A549 (cell line): ENCODE data around the gene KCNIP4. TPM values are rescaled to one million over a fixed set of nuclear protein-coding genes. Genes with fewer than 3 reads are reported as not detected.
A peak's percentile ranks its signal among the peaks of the same experiment; 100 is the strongest.

Experiments
- ATAC-seq, 2 experiments: fragments of 200-7000 bp in 1 of 2; fragments of >200 bp in 1 of 2; cut with Nextera tagmentation in 1 of 2; cut with Tn5 transposase in 1 of 2; 3 replicates each; pipeline versions ENCODE4 v1.8.0 to v1.9.1; 2018 to 2020; ENCODE audit warnings: mild to moderate bottlenecking in 1 of 2, moderate library complexity in 1 of 2
- CTCF ChIA-PET: fragments of 300-600 bp; sonication (Branson Sonifier 250); formaldehyde crosslinking; extraction: SDS; loops from one replicate; lab custom pipeline; 2021; ENCODE audit warnings: antibody characterized with exemption, inconsistent platforms; lab: Yijun Ruan, JAX
- POLR2A ChIA-PET: fragments of 350-600 bp; formaldehyde crosslinking; extraction: SDS; loops from one replicate; lab custom pipeline; 2021; ENCODE audit warnings: antibody characterized with exemption, inconsistent platforms; lab: Yijun Ruan, JAX
- DNase-seq, 2 experiments: peaks; one replicate each; pipeline versions ENCODE4 v3.0.0 to v3.0.0-alpha.2; 2011 to 2016; ENCODE audit warnings: low read depth in 1 of 2, low spot score in 1 of 2
- FAIRE-seq: peaks from 2 replicates; lab custom pipeline; 2011; peaks lifted over from hg19 to GRCh38; lab: Jason Lieb, UNC
- H3K27ac ChIP-seq, 2 experiments: fragments of >200 bp; sonication (Bioruptor Twin); formaldehyde crosslinking; 3 replicates each; pipeline ENCODE4 v1.5.1; 2016 to 2017
- H3K4me1 ChIP-seq: fragments of >200 bp; sonication (Bioruptor Twin); formaldehyde crosslinking; 3 replicates; pipeline ENCODE4 v1.6.1; 2016
- H3K4me2 ChIP-seq: fragments of >200 bp; sonication (Bioruptor Twin); formaldehyde crosslinking; 3 replicates; pipeline ENCODE4 v1.6.1; 2016
- H3K4me3 ChIP-seq: fragments of >200 bp; sonication (Bioruptor Twin); formaldehyde crosslinking; 3 replicates; pipeline ENCODE4 v1.5.1; 2016
- H3K9me3 ChIP-seq: fragments of >200 bp; sonication (Bioruptor Twin); formaldehyde crosslinking; 3 replicates; pipeline ENCODE4 v1.6.1; 2016
- BCL3 ChIP-seq: fragments of >200 bp; sonication (Bioruptor Twin); formaldehyde crosslinking; IDR thresholded peaks from 3 replicates; pipeline ENCODE4 v1.6.1; 2016
- BHLHE40 ChIP-seq: IDR thresholded peaks from 2 replicates; pipeline ENCODE4 v1.6.1; 2012; ENCODE audit warnings: low read depth, low read length, inconsistent platforms
- CBX8 ChIP-seq: fragments of 200-600 bp; sonication (generic); IDR thresholded peaks from 2 replicates; pipeline ENCODE4 v1.6.1; 2016
- EP300 ChIP-seq, 2 experiments: fragments of >200 bp; sonication (Bioruptor Twin); formaldehyde crosslinking; IDR thresholded peaks; 2 replicates in 1 of 2; 3 replicates in 1 of 2; pipeline ENCODE4 v1.6.1; 2016 to 2017
- FOSL2 ChIP-seq, 2 experiments: fragments of 450-650 bp in 1 of 2; fragments of >200 bp in 1 of 2; sonication (Bioruptor Twin) in 1 of 2; formaldehyde crosslinking; IDR thresholded peaks; 2 replicates each; pipeline versions ENCODE4 v1.5.0 to v1.6.1; 2016 to 2020; ENCODE audit warnings: mild to moderate bottlenecking in 1 of 2, moderate library complexity in 1 of 2
- FOXS1 ChIP-seq: fragments of 250-450 bp; sonication (Bioruptor Pico); IDR thresholded peaks from 2 replicates; pipeline ENCODE4 v1.5.0; 2020; ENCODE audit warnings: mild to moderate bottlenecking, moderate library complexity
- GATA3 ChIP-seq: IDR thresholded peaks from 2 replicates; pipeline ENCODE4 v1.6.1; 2012; ENCODE audit warnings: borderline replicate concordance
- HDAC2 ChIP-seq: fragments of 200-600 bp; sonication (generic); IDR thresholded peaks from 2 replicates; pipeline ENCODE4 v1.6.1; 2016
- HES2 ChIP-seq: fragments of >200 bp; sonication (Bioruptor Twin); formaldehyde crosslinking; IDR thresholded peaks from 2 replicates; pipeline ENCODE4 v1.6.1; 2016
- HEYL ChIP-seq: fragments of 250-450 bp; sonication (Bioruptor Pico); IDR thresholded peaks from 2 replicates; pipeline ENCODE4 v1.8.0; 2021; ENCODE audit warnings: mild to moderate bottlenecking, moderate library complexity
- HOXB13 ChIP-seq: fragments of 250-450 bp; sonication (Bioruptor Pico); IDR thresholded peaks from 2 replicates; pipeline ENCODE4 v1.5.0; 2020; ENCODE audit warnings: low read depth, mild to moderate bottlenecking, moderate library complexity
- HOXB5 ChIP-seq: fragments of 250-450 bp; sonication (Bioruptor Pico); IDR thresholded peaks from 2 replicates; pipeline ENCODE4 v1.5.0; 2020; ENCODE audit warnings: mild to moderate bottlenecking, moderate library complexity
- JUNB ChIP-seq: fragments of >200 bp; sonication (Bioruptor Twin); formaldehyde crosslinking; IDR thresholded peaks from 2 replicates; pipeline ENCODE4 v1.6.1; 2016
- MAFK ChIP-seq: fragments of 450-650 bp; IDR thresholded peaks from 2 replicates; pipeline ENCODE4 v1.6.1; 2014; ENCODE audit not compliant: partially characterized antibody
- MAX ChIP-seq: IDR thresholded peaks from 2 replicates; pipeline ENCODE4 v1.6.1; 2012
- MAZ ChIP-seq: fragments of 150-350 bp; IDR thresholded peaks from 2 replicates; pipeline ENCODE4 v1.6.1; 2014; ENCODE audit warnings: antibody characterized with exemption, low read depth, low read length, borderline replicate concordance
- MYC ChIP-seq: IDR thresholded peaks from 2 replicates; pipeline ENCODE4 v1.6.1; 2012; ENCODE audit warnings: mild to moderate bottlenecking, inconsistent platforms, low read length, improper control_type of control experiment, borderline replicate concordance
- NR3C1 ChIP-seq: fragments of >200 bp; sonication (Bioruptor Twin); formaldehyde crosslinking; IDR thresholded peaks from 3 replicates; pipeline ENCODE4 v1.6.1; 2017
- RCOR1 ChIP-seq: fragments of 150-350 bp; IDR thresholded peaks from 2 replicates; pipeline ENCODE4 v1.6.1; 2014; ENCODE audit warnings: antibody characterized with exemption, low read length, low read depth
- RFX5 ChIP-seq: fragments of 450-650 bp; IDR thresholded peaks from 2 replicates; pipeline ENCODE4 v1.7.1; 2014; ENCODE audit warnings: antibody characterized with exemption, mild to moderate bottlenecking, moderate library complexity
- RNF2 ChIP-seq: fragments of 200-600 bp; sonication (generic); IDR thresholded peaks from 2 replicates; pipeline ENCODE4 v1.6.1; 2016; ENCODE audit warnings: low read depth, mild to moderate bottlenecking, antibody characterized with exemption, moderate library complexity, borderline replicate concordance
- ZC3H11A ChIP-seq: fragments of 450-650 bp; IDR thresholded peaks from 2 replicates; pipeline ENCODE4 v1.6.1; 2014; ENCODE audit warnings: antibody characterized with exemption, mild to moderate bottlenecking
- ZFP36 ChIP-seq: fragments of 450-650 bp; IDR thresholded peaks from 2 replicates; pipeline ENCODE4 v1.6.1; 2014; ENCODE audit warnings: borderline replicate concordance; ENCODE audit not compliant: partially characterized antibody
- WGBS: methylation state at CpG from one replicate; pipeline ENCODE4 v1.1.6; 2017; ENCODE audit errors: missing lambda C conversion rate; 5-methylcytosine and 5-hydroxymethylcytosine counted together
- polyA plus RNA-seq, 4 experiments: library from polyadenylated mRNA; depleted of rRNA in 3 of 4; stranded (reverse); fragments of >200 nt; fragmentation: RNase III in 1 of 4; extraction: RNeasy Plus Mini Kit Qiagen cat#74134 plus additional on column Dnase treatment in 1 of 4; gene quantifications; 2 replicates in 3 of 4; 3 replicates in 1 of 4; pipeline ENCODE4 v1.2.3, GENCODE V29; 2011 to 2017
- TF ChIP-seq, protein P1 (sequence below): IDR thresholded peaks from 2 replicates; pipeline ENCODE4 v1.6.1; 2012; ENCODE audit warnings: low read depth, borderline replicate concordance
- TF ChIP-seq, protein P2 (sequence below): fragments of 250-450 bp; sonication (Bioruptor Pico); IDR thresholded peaks from 2 replicates; pipeline ENCODE4 v1.5.0; 2021; ENCODE audit warnings: mild to moderate bottlenecking, moderate library complexity, borderline replicate concordance

The KCNIP4 gene
- polyA plus RNA-seq, 2 of the 4 experiments (the other 2 are of a cell fraction): not detected

DNA sequence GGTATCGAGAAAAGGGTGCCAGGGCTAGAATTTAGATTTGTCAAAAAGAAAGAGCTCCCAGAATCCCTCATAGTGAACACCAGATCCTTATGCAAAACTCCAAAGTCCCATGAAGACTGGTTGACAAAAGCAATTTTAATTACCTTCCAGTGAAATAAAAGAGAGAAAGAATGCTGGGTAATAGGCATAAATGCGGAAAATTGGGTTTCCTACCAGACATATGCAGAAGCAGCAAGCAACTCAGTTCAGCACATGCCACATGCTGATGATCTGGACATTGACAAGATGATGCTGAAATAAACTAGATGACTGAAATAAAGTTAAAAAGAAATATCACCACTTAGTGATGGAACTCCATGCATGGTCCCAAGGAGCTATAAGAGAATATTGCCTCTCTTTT lies 83.9 kb downstream of the KCNIP4 start:
- Histone ChIP-seq H3K4me1 (no peaks in the 10 kb centered on the region), H3K9me3 (no peaks in the 10 kb centered on the region), H3K4me2 (no peak overlapping the region), H3K4me3 (no peak overlapping the region), H3K27ac (no peak overlapping the region)
- FAIRE-seq (no peak), DNase-seq (no peak), ATAC-seq (no peak)
- WGBS: 33% methylated on average over 2 of the region's 2 CpGs
- TF ChIP-seq RNF2 (no peak), RFX5 (no peak), RCOR1 (no peak), ZC3H11A (no peak), NR3C1 (no peak), MAZ (no peak), BHLHE40 (no peak), HOXB5 (CRISPR knock-in tag) (no peak), HDAC2 (no peak), BCL3 (no peak)
- TF ChIP-seq, protein P1, sequence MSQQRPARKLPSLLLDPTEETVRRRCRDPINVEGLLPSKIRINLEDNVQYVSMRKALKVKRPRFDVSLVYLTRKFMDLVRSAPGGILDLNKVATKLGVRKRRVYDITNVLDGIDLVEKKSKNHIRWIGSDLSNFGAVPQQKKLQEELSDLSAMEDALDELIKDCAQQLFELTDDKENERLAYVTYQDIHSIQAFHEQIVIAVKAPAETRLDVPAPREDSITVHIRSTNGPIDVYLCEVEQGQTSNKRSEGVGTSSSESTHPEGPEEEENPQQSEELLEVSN: no peak
- TF ChIP-seq, protein P2, sequence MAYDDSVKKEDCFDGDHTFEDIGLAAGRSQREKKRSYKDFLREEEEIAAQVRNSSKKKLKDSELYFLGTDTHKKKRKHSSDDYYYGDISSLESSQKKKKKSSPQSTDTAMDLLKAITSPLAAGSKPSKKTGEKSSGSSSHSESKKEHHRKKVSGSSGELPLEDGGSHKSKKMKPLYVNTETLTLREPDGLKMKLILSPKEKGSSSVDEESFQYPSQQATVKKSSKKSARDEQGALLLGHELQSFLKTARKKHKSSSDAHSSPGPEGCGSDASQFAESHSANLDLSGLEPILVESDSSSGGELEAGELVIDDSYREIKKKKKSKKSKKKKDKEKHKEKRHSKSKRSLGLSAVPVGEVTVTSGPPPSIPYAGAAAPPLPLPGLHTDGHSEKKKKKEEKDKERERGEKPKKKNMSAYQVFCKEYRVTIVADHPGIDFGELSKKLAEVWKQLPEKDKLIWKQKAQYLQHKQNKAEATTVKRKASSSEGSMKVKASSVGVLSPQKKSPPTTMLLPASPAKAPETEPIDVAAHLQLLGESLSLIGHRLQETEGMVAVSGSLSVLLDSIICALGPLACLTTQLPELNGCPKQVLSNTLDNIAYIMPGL: no peak
- ChIA-PET CTCF (no interaction called here), POLR2A (no interaction called here)

GRCh38 chr4:21862917-21863316 lies 85.7 kb downstream of the KCNIP4 start:
- Histone ChIP-seq H3K4me1 (no peaks in the 10 kb centered on the region), H3K4me3 (no peak overlapping the region), H3K4me2 (no peak overlapping the region), H3K27ac (no peak overlapping the region), H3K9me3 (no peaks in the 10 kb centered on the region)
- ChIA-PET POLR2A (no interaction called here), CTCF (no interaction called here)
- no peak for TF ChIP-seq MYC
- peak; percentile 95 for TF ChIP-seq MAFK
- no peak for TF ChIP-seq MAX
- TF ChIP-seq RNF2: no peak
- WGBS: 37% methylated on average over 6 of the region's 6 CpGs
- ATAC-seq: no peak
- FAIRE-seq: no peak
- DNase-seq: no peak

DNA sequence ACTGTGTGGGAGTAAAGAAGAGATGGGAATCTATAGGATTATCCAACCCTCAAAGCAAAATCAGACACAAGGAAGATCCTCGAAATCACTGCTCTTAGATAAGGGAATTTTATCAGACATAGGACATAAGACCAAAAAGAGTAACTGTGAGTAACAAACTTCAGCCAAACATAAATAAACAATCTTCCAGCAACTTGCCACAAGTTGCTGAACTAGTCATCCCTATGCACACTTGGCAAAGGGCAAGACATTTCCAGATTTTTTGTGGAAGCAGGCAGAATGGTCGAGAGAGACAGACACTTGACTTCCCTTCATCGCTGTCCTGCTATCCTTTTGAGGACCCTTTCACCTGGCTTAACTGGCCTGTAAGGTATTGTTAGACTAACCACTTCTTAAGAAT lies 89.6 kb downstream of the KCNIP4 start:
- POLR2A ChIA-PET: no interaction called here
- Histone ChIP-seq H3K4me1 (no peaks in the 10 kb centered on the region), H3K9me3 (no peaks in the 10 kb centered on the region), H3K4me2 (no peak overlapping the region)
- CTCF ChIA-PET: no interaction called here
- TF ChIP-seq ZFP36: no peak
- TF ChIP-seq CBX8: no peak
- TF ChIP-seq JUNB: no peak
- TF ChIP-seq MAZ: no peak
- TF ChIP-seq EP300 (IDR thresholded peaks at IDR 0.05): no peak
- TF ChIP-seq FOXS1 (CRISPR knock-in tag): no peak
- TF ChIP-seq MYC: no peak
- no peak for TF ChIP-seq HES2
- no peak for TF ChIP-seq HDAC2
- TF ChIP-seq, protein P1: no peak
- no peak for TF ChIP-seq HEYL (CRISPR knock-in tag)
- no peak for TF ChIP-seq ZC3H11A
- TF ChIP-seq HOXB13 (CRISPR knock-in tag): no peak
- TF ChIP-seq GATA3: no peak
- TF ChIP-seq, protein P2: no peak
- no peak for TF ChIP-seq MAFK
- no peak for TF ChIP-seq FOSL2 (IDR thresholded peaks at IDR 0.05)
- TF ChIP-seq FOSL2 (CRISPR knock-in tag; IDR thresholded peaks at IDR 0.05): no peak
- TF ChIP-seq, all 56 proteins: peak for 0
- Histone ChIP-seq H3K27ac (no peak overlapping the region), H3K4me3 (no peak overlapping the region)
- FAIRE-seq (no peak), DNase-seq (no peak), ATAC-seq (no peak)
- WGBS: 41% methylated on average over 3 of the region's 3 CpGs
